ENCODE measurements around the gene NANOS3. TPM values are rescaled to one million over a fixed set of nuclear protein-coding genes. Genes with fewer than 3 reads are reported as not detected.

Gene NANOS3
- total RNA-seq, 2 donors from 2014 or later: 0.64 TPM; not detected in 1

- Histone ChIP-seq H3K9ac (ENCODE audit: extremely low read depth, low read length, poor library complexity, severe bottlenecking) (no peak overlapping the region), H3K9me3 (ENCODE audit: control insufficient read depth, low read length) (no peaks in the 10 kb centered on the region), H3K27me3 (ENCODE audit: control insufficient read depth, insufficient read depth, low read length, poor library complexity, severe bottlenecking) (no peaks in the 10 kb centered on the region), H3K36me3 (ENCODE audit: control insufficient read depth, insufficient read depth, low read length) (no peaks in the 10 kb centered on the region), H3K4me3 (ENCODE audit: low read length) (no peak overlapping the region), H3K27ac (ENCODE audit: low read depth, low read length) (no peak overlapping the region), H3K4me1 (ENCODE audit: control insufficient read depth, insufficient read depth, low read length) (peaks cover 11% of the 10 kb centered on the region)
- H3K4me1 Mint-ChIP-seq: peaks cover 12% of the 10 kb centered on the region
- H3K4me3 Mint-ChIP-seq: no peak overlapping the region
- DNase-seq: no peak
- H3K36me3 Mint-ChIP-seq (ENCODE audit: low read depth): no peaks in the 10 kb centered on the region
- TF ChIP-seq CTCF (conservative IDR thresholded peaks at IDR 0.05): no peak
- 91% methylated on average over 6 to 12 of the region's 12 CpGs for WGBS, 2 experiments (ENCODE audit: insufficient coverage in 1 of 2, insufficient read length in 1 of 2)
- H3K9me3 Mint-ChIP-seq: no peaks in the 10 kb centered on the region
- H3K27ac Mint-ChIP-seq: no peak overlapping the region
- peaks cover 4% of the 10 kb centered on the region for H3K27me3 Mint-ChIP-seq (ENCODE audit: insufficient read depth)
Observed at GRCh38 chr19:13882836-13883235, 5.9 kb downstream of the NANOS3 start.

GRCh38 chr19:13883516-13884064 is 6.7 kb downstream of the NANOS3 start:
- no peaks in the 10 kb centered on the region for H3K36me3 ChIP-seq (ENCODE audit: control insufficient read depth, insufficient read depth, low read length)
- Mint-ChIP-seq H3K27ac (peak overlapping the region; percentile 26), H3K9me3 (no peaks in the 10 kb centered on the region), H3K4me1 (peaks cover 12% of the 10 kb centered on the region), H3K36me3 (ENCODE audit: low read depth) (no peaks in the 10 kb centered on the region), H3K4me3 (no peak overlapping the region), H3K27me3 (ENCODE audit: insufficient read depth) (peaks cover under 1% of the 10 kb centered on the region)
- TF ChIP-seq CTCF (conservative IDR thresholded peaks at IDR 0.05): peak; percentile 61
- H3K9me3 ChIP-seq (ENCODE audit: control insufficient read depth, low read length): no peaks in the 10 kb centered on the region
- H3K9ac ChIP-seq (ENCODE audit: extremely low read depth, low read length, poor library complexity, severe bottlenecking): no peak overlapping the region
- 84 to 86% methylated on average over 4 to 10 of the region's 10 CpGs for WGBS, 2 experiments (ENCODE audit: insufficient coverage in 1 of 2, insufficient read length in 1 of 2)
- H3K4me1 ChIP-seq (ENCODE audit: control insufficient read depth, insufficient read depth, low read length): peaks cover 11% of the 10 kb centered on the region
- no peaks in the 10 kb centered on the region for H3K27me3 ChIP-seq (ENCODE audit: control insufficient read depth, insufficient read depth, low read length, poor library complexity, severe bottlenecking)
- H3K27ac ChIP-seq (ENCODE audit: low read depth, low read length): no peak overlapping the region
- no peak overlapping the region for H3K4me3 ChIP-seq (ENCODE audit: low read length)
- DNase-seq: no peak

GRCh38 chr19:13884726-13885591 is 8.0 kb downstream of the NANOS3 start:
- WGBS, 2 experiments (ENCODE audit: insufficient coverage in 1 of 2, insufficient read length in 1 of 2): 78 to 86% methylated on average over 7 to 26 of the region's 26 CpGs
- Histone ChIP-seq H3K4me3 (ENCODE audit: low read length) (no peak overlapping the region), H3K4me1 (ENCODE audit: control insufficient read depth, insufficient read depth, low read length) (peaks cover 11% of the 10 kb centered on the region), H3K27ac (ENCODE audit: low read depth, low read length) (no peak overlapping the region), H3K36me3 (ENCODE audit: control insufficient read depth, insufficient read depth, low read length) (no peaks in the 10 kb centered on the region), H3K9me3 (ENCODE audit: control insufficient read depth, low read length) (no peaks in the 10 kb centered on the region), H3K9ac (ENCODE audit: extremely low read depth, low read length, poor library complexity, severe bottlenecking) (no peak overlapping the region), H3K27me3 (ENCODE audit: control insufficient read depth, insufficient read depth, low read length, poor library complexity, severe bottlenecking) (no peaks in the 10 kb centered on the region)
- no peaks in the 10 kb centered on the region for H3K9me3 Mint-ChIP-seq
- DNase-seq: no peak
- no peaks in the 10 kb centered on the region for H3K27me3 Mint-ChIP-seq (ENCODE audit: insufficient read depth)
- no peaks in the 10 kb centered on the region for H3K36me3 Mint-ChIP-seq (ENCODE audit: low read depth)
- no peak for TF ChIP-seq CTCF (conservative IDR thresholded peaks at IDR 0.05)
- no peak overlapping the region for H3K27ac Mint-ChIP-seq
- H3K4me3 Mint-ChIP-seq: no peak overlapping the region
- peaks cover 12% of the 10 kb centered on the region for H3K4me1 Mint-ChIP-seq

Data from endodermal cell (in vitro differentiated cells).